HUES6 (cell line): ENCODE results near the gene OR9A4.

Experiments used
- H3K27ac ChIP-seq: 2 replicates; pipeline ENCODE4 v1.7.0; 2013; ENCODE audit warnings: low read depth, mild to moderate bottlenecking, low read length, inconsistent platforms
- H3K27me3 ChIP-seq: 2 replicates; pipeline ENCODE4 v1.6.1; 2013; ENCODE audit warnings: low read length; ENCODE audit not compliant: control insufficient read depth, insufficient read depth
- H3K36me3 ChIP-seq: 2 replicates; pipeline ENCODE4 v1.6.1; 2013; ENCODE audit warnings: low read length; ENCODE audit not compliant: control insufficient read depth, insufficient read depth
- H3K4me1 ChIP-seq: 2 replicates; pipeline ENCODE4 v1.6.1; 2013; ENCODE audit warnings: low read length; ENCODE audit not compliant: control insufficient read depth, insufficient read depth
- H3K4me3 ChIP-seq: 2 replicates; pipeline ENCODE4 v1.5.1; 2013; ENCODE audit warnings: low read depth, low read length
- H3K9ac ChIP-seq: one replicate; pipeline ENCODE4 v1.6.1; 2013; ENCODE audit warnings: mild to moderate bottlenecking, low read length
- H3K9me3 ChIP-seq: 2 replicates; pipeline ENCODE4 v1.6.1; 2013; ENCODE audit warnings: low read depth, low read length; ENCODE audit not compliant: control insufficient read depth, insufficient read depth

OR9A4 gene

GRCh38 chr7:141945356-141945755 lies 29.2 kb downstream of the OR9A4 start:
- Histone ChIP-seq H3K27ac (no peak overlapping the region), H3K9ac (no peak overlapping the region), H3K9me3 (peaks cover 11% of the 10 kb centered on the region), H3K27me3 (no peaks in the 10 kb centered on the region), H3K4me3 (no peak overlapping the region), H3K36me3 (no peaks in the 10 kb centered on the region), H3K4me1 (no peaks in the 10 kb centered on the region)

GRCh38 chr7:141946796-141947195 lies 30.6 kb downstream of the OR9A4 start, which contains the start of gene CLEC5A:
Gene CLEC5A, minus strand, starts transcription at chr7:141946974. Its CDS starts 682 bp downstream, at chr7:141946292.
- H3K4me3 ChIP-seq, result no peak within 1 kb of the TSS
- no peaks in the 10 kb centered on the region for H3K36me3 ChIP-seq
- H3K9me3 ChIP-seq, result no peaks in the 10 kb centered on the region
- H3K4me1 ChIP-seq, result no peaks in the 10 kb centered on the region
- no peaks in the 10 kb centered on the region for H3K27me3 ChIP-seq
- no peak within 1 kb of the TSS for H3K27ac ChIP-seq
- no peak within 1 kb of the TSS for H3K9ac ChIP-seq

GRCh38 chr7:141949021-141949420 lies 32.8 kb downstream of the OR9A4 start:
- no peak overlapping the region for H3K9ac ChIP-seq
- no peaks in the 10 kb centered on the region for H3K9me3 ChIP-seq
- H3K4me1 ChIP-seq, result 0 out of 2 replicates have a peak, but pooled peaks cover under 1% of the 10 kb centered on the region
- H3K4me3 ChIP-seq, result no peak overlapping the region
- H3K27ac ChIP-seq, result no peak overlapping the region
- H3K36me3 ChIP-seq, result no peaks in the 10 kb centered on the region
- H3K27me3 ChIP-seq, result no peaks in the 10 kb centered on the region

GRCh38 chr7:141949451-141949850 lies 33.3 kb downstream of the OR9A4 start:
- Histone ChIP-seq H3K9me3 (no peaks in the 10 kb centered on the region), H3K27ac (no peak overlapping the region), H3K4me1 (0 out of 2 replicates have a peak, but pooled peaks cover 3% of the 10 kb centered on the region), H3K27me3 (no peaks in the 10 kb centered on the region), H3K36me3 (no peaks in the 10 kb centered on the region), H3K9ac (no peak overlapping the region), H3K4me3 (no peak overlapping the region)

- H3K9ac ChIP-seq, result no peak overlapping the region
- 0 out of 2 replicates have a peak, but pooled peaks cover 3% of the 10 kb centered on the region for H3K4me1 ChIP-seq
- no peaks in the 10 kb centered on the region for H3K27me3 ChIP-seq
- no peak overlapping the region for H3K27ac ChIP-seq
- H3K36me3 ChIP-seq, result no peaks in the 10 kb centered on the region
- no peaks in the 10 kb centered on the region for H3K9me3 ChIP-seq
- no peak overlapping the region for H3K4me3 ChIP-seq
Observed at GRCh38 chr7:141949911-141950310, 33.7 kb downstream of the OR9A4 start.

GRCh38 chr7:141950806-141951205 lies 34.6 kb downstream of the OR9A4 start:
- Histone ChIP-seq H3K36me3 (no peaks in the 10 kb centered on the region), H3K4me3 (no peak overlapping the region), H3K27me3 (no peaks in the 10 kb centered on the region), H3K9me3 (no peaks in the 10 kb centered on the region), H3K27ac (no peak overlapping the region), H3K4me1 (0 out of 2 replicates have a peak, but pooled peaks cover 3% of the 10 kb centered on the region), H3K9ac (no peak overlapping the region)

GRCh38 chr7:141952461-141952860 lies 36.3 kb downstream of the OR9A4 start:
- no peaks in the 10 kb centered on the region for H3K9me3 ChIP-seq
- no peaks in the 10 kb centered on the region for H3K27me3 ChIP-seq
- H3K27ac ChIP-seq, result no peak overlapping the region
- no peak overlapping the region for H3K4me3 ChIP-seq
- H3K9ac ChIP-seq, result no peak overlapping the region
- H3K36me3 ChIP-seq, result no peaks in the 10 kb centered on the region
- 0 out of 2 replicates have a peak, but pooled peaks cover 3% of the 10 kb centered on the region for H3K4me1 ChIP-seq

GRCh38 chr7:141954334-141954733 lies 38.1 kb downstream of the OR9A4 start:
- Histone ChIP-seq H3K27me3 (no peaks in the 10 kb centered on the region), H3K4me1 (0 out of 2 replicates have a peak, but pooled peaks cover 3% of the 10 kb centered on the region), H3K4me3 (no peak overlapping the region), H3K9me3 (no peaks in the 10 kb centered on the region), H3K9ac (no peak overlapping the region), H3K27ac (no peak overlapping the region), H3K36me3 (no peaks in the 10 kb centered on the region)

- Histone ChIP-seq H3K9me3 (no peaks in the 10 kb centered on the region), H3K27me3 (no peaks in the 10 kb centered on the region), H3K9ac (no peak overlapping the region), H3K36me3 (no peaks in the 10 kb centered on the region), H3K27ac (no peak overlapping the region), H3K4me1 (0 out of 2 replicates have a peak, but pooled peaks cover 3% of the 10 kb centered on the region), H3K4me3 (no peak overlapping the region)
Observed at GRCh38 chr7:141956084-141956483, 39.9 kb downstream of the OR9A4 start.

- Histone ChIP-seq H3K4me3 (no peak overlapping the region), H3K9ac (no peak overlapping the region)
Observed at GRCh38 chr7:141960687-141961422, 44.7 kb downstream of the OR9A4 start.

More at GRCh38 chr7:141960687-141961422, 44.7 kb downstream of the OR9A4 start:
- H3K9me3 ChIP-seq, result no peaks in the 10 kb centered on the region
- no peak overlapping the region for H3K27ac ChIP-seq
- no peaks in the 10 kb centered on the region for H3K36me3 ChIP-seq
- no peaks in the 10 kb centered on the region for H3K4me1 ChIP-seq
- no peaks in the 10 kb centered on the region for H3K27me3 ChIP-seq
